Smooth muscle cell (in vitro differentiated cells): ENCODE results near the gene PUS7L. TPM values are rescaled to one million over a fixed set of nuclear protein-coding genes. Genes with fewer than 3 reads are reported as not detected.
"Not testable (repeated sequence)": the region's sequence is repeated elsewhere in the genome, so short reads cannot be mapped to it uniquely, and the experiment has no call there.

ENCODE experiments used
- DNase-seq: peaks from one replicate; lab custom pipeline; 2025; ENCODE audit not compliant: unreplicated experiment; lab: John Stamatoyannopoulos, UW
- H2AFZ ChIP-seq: fragments of 200-600 bp; sonication (generic); 2 replicates; pipeline ENCODE4 v1.6.0; 2016; ENCODE audit warnings: antibody characterized with exemption, low read depth, mild to moderate bottlenecking
- H3F3A ChIP-seq: fragments of 200-600 bp; sonication (generic); 2 replicates; pipeline ENCODE4 v1.6.0; 2017; ENCODE audit warnings: antibody characterized with exemption, low read depth
- H3K27ac ChIP-seq: fragments of 200-600 bp; sonication (generic); 2 replicates; pipeline ENCODE4 v1.5.1; 2016; ENCODE audit warnings: low read depth, mild to moderate bottlenecking
- H3K27me3 ChIP-seq: fragments of 200-600 bp; sonication (generic); 2 replicates; pipeline ENCODE4 v1.6.1; 2016; ENCODE audit warnings: low read depth, mild to moderate bottlenecking
- H3K36me3 ChIP-seq: fragments of 200-600 bp; sonication (generic); 2 replicates; pipeline ENCODE4 v1.5.1; 2016; ENCODE audit warnings: low read depth
- H3K4me1 ChIP-seq: fragments of 200-600 bp; sonication (generic); 2 replicates; pipeline ENCODE4 v1.5.1; 2016; ENCODE audit warnings: low read depth
- H3K4me2 ChIP-seq: fragments of 200-600 bp; sonication (generic); 2 replicates; pipeline ENCODE4 v1.6.0; 2016; ENCODE audit warnings: mild to moderate bottlenecking
- H3K4me3 ChIP-seq: fragments of 200-600 bp; sonication (generic); 2 replicates; pipeline ENCODE4 v1.5.1; 2016; ENCODE audit warnings: mild to moderate bottlenecking
- H3K79me2 ChIP-seq: fragments of 200-600 bp; sonication (generic); 2 replicates; pipeline ENCODE4 v1.6.0; 2016; ENCODE audit warnings: low read depth, mild to moderate bottlenecking
- H3K9ac ChIP-seq: fragments of 200-600 bp; sonication (generic); 2 replicates; pipeline ENCODE4 v1.6.0; 2016; ENCODE audit warnings: low read depth
- H3K9me3 ChIP-seq: fragments of 200-600 bp; sonication (generic); replicated peaks from 2 replicates; pipeline ENCODE4 v1.5.1; 2016; ENCODE audit warnings: low read depth
- H4K20me1 ChIP-seq: fragments of 200-600 bp; sonication (generic); 2 replicates; pipeline ENCODE4 v1.6.0; 2016; ENCODE audit warnings: low read depth
- WGBS: methylation state at CpG from one replicate; pipeline ENCODE4 v1.1.7; 2016; ENCODE audit warnings: low lambda C conversion rate; 5-methylcytosine and 5-hydroxymethylcytosine counted together
- polyA plus RNA-seq: library from polyadenylated mRNA; unstranded; fragments of >200 nt; fragmentation: Nextera tagmentation; extraction: Ambion mirVana; gene quantifications from 2 replicates; pipeline ENCODE4 v1.2.1, GENCODE V29; 2016
- total RNA-seq: library from RNA; depleted of rRNA; stranded (reverse); fragments of >200 nt; gene quantifications from 2 replicates; pipeline ENCODE4 v1.2.3, GENCODE V29; 2014
- TF ChIP-seq, protein P1 (sequence below): fragments of 200-600 bp; sonication (generic); IDR thresholded peaks from 2 replicates; pipeline ENCODE4 v1.5.1; 2017; ENCODE audit warnings: borderline replicate concordance, mild to moderate bottlenecking, antibody characterized with exemption; ENCODE audit not compliant: insufficient read depth, poor library complexity, severe bottlenecking

PUS7L gene
- total and polyA plus RNA-seq, 2 experiments from 2014 or later: 16.9 to 24.3 TPM

DNA sequence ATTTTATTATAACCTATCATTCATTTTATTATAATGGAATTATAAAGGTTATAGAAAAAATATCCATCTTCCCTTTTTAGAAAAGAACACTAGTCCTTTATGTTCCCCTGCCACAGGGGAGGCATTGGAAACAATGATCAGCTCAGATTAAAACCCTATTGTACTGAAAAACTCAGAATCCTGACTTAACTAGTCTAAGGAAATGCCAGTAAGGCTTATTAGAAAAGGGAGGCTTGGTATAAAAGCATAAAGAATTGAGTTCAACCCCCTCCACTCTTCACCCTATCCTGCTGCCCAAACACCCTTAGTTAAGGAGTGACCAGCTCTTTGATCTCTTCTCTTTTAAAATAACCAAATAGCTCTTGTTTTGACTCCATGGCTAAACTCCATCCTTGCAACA is 36.0 kb downstream of the PUS7L start:
- Histone ChIP-seq H3K4me1 (peaks cover 21% of the 10 kb centered on the region), H3K9ac (no peak overlapping the region), H3K36me3 (no peaks in the 10 kb centered on the region), H3F3A (no peaks in the 10 kb centered on the region), H3K4me3 (no peak overlapping the region), H3K79me2 (no peaks in the 10 kb centered on the region), H2AFZ (no peak overlapping the region), H4K20me1 (no peaks in the 10 kb centered on the region), H3K4me2 (no peak overlapping the region), H3K9me3 (no peaks in the 10 kb centered on the region), H3K27ac (no peak overlapping the region), H3K27me3 (no peaks in the 10 kb centered on the region)
- DNase-seq: no peak
- TF ChIP-seq, protein P1, sequence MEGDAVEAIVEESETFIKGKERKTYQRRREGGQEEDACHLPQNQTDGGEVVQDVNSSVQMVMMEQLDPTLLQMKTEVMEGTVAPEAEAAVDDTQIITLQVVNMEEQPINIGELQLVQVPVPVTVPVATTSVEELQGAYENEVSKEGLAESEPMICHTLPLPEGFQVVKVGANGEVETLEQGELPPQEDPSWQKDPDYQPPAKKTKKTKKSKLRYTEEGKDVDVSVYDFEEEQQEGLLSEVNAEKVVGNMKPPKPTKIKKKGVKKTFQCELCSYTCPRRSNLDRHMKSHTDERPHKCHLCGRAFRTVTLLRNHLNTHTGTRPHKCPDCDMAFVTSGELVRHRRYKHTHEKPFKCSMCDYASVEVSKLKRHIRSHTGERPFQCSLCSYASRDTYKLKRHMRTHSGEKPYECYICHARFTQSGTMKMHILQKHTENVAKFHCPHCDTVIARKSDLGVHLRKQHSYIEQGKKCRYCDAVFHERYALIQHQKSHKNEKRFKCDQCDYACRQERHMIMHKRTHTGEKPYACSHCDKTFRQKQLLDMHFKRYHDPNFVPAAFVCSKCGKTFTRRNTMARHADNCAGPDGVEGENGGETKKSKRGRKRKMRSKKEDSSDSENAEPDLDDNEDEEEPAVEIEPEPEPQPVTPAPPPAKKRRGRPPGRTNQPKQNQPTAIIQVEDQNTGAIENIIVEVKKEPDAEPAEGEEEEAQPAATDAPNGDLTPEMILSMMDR: no peak

DNA sequence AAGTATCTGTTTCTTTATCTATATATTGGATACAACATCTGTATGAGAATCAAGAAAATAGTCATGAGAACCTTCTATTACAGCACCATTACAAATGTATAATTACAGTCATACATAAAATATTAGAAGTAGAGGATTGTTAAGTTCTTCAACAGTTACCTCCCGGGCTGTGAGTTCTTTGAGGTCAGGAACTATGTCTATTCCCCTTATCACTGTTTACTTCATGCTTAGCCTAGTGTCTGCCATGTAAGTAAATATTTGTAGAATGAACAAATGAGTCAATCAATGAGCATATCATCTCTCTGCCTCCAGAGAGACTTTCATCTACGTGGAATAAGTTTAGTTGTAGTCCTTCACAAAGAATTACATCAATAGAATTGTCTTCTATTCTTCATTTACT is 47.2 kb downstream of the PUS7L start:
- H3K36me3 ChIP-seq: no peaks in the 10 kb centered on the region
- no peak overlapping the region for H3K4me2 ChIP-seq
- H3F3A ChIP-seq: no peaks in the 10 kb centered on the region
- H2AFZ ChIP-seq: no peak overlapping the region
- no peaks in the 10 kb centered on the region for H3K27me3 ChIP-seq
- H3K27ac ChIP-seq: no peak overlapping the region
- DNase-seq: no peak
- TF ChIP-seq, protein P1: no peak
- H3K79me2 ChIP-seq: no peaks in the 10 kb centered on the region
- H3K4me3 ChIP-seq: no peak overlapping the region
- no peak overlapping the region for H3K9ac ChIP-seq
- no peaks in the 10 kb centered on the region for H3K4me1 ChIP-seq
- WGBS: 45% methylated on average over 2 of the region's 2 CpGs
- no peaks in the 10 kb centered on the region for H4K20me1 ChIP-seq
- H3K9me3 ChIP-seq: peaks cover 5% of the 10 kb centered on the region

DNA sequence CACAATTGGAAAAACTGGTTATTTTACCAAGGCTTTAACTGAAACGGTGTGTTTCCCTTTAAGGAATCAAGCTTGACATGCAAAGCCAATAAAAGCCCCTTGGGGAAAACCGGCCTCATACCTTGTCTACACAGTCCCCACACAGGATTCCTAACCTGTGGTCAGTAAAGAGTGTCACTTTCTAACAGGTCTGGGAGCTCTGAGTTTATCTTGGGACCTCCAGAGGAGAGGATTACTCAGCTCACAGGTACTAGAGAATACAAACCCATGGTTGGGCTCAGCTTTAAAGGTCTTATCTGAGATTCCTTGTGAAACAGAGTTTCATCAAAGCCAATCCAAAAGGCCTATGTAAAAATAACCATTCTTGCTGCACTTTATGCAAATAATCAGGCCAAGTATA is 54.8 kb downstream of the PUS7L start:
- not testable (repeated sequence) for H3K79me2 ChIP-seq, H3K27ac ChIP-seq, H3F3A ChIP-seq, H3K4me3 ChIP-seq, H3K9me3 ChIP-seq, H2AFZ ChIP-seq, H3K36me3 ChIP-seq, H4K20me1 ChIP-seq, DNase-seq, H3K4me2 ChIP-seq, H3K9ac ChIP-seq, H3K4me1 ChIP-seq, H3K27me3 ChIP-seq
- 36% methylated on average over 2 of the region's 2 CpGs for WGBS

DNA sequence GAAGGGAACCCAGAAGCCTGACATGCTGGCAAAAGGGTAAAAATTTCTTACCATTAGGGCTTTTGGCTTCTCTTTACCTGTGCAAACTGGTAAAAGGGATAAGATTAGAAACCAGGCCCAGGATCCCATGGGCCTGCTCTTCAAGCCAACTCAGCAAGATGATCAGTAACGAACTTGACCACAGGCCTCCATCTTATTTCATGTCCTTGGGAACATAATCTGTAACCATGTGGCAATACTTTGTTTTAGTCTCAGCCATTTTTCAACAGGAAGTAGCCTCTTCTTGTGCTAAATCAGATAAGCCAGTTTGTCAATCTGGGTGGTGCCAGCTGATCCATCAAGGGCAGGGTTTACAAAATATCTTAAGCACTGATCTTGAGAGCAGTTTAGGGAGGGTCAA is 57.4 kb downstream of the PUS7L start:
- H3F3A ChIP-seq, H3K27me3 ChIP-seq, H3K4me1 ChIP-seq, H3K79me2 ChIP-seq, DNase-seq, H4K20me1 ChIP-seq, H3K9me3 ChIP-seq, H3K9ac ChIP-seq, H3K36me3 ChIP-seq, H3K4me2 ChIP-seq, H3K27ac ChIP-seq, H2AFZ ChIP-seq, H3K4me3 ChIP-seq: not testable (repeated sequence)
- WGBS: 92% methylated on average over 1 of the region's 1 CpG

DNA sequence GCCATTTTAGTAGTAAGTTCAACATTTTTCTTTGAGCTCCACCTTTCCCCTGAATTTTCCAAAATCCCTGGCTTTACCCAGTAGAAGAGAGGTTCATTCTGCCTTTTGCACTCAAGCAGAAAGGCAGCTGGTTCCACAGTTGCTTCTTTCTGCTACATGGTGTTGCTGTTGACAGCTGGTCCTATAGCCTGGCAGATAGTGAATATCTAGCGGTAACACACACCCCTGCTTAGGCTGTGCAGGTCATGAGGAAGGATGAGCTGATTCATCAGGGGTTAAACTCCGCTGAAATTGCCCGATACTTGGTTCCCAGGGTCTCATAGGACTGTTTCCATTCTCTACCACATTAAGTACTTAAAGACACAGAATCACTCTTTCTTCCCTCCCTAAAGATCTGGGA is 62.4 kb downstream of the PUS7L start:
- no peaks in the 10 kb centered on the region for H3K9me3 ChIP-seq
- 31% methylated on average over 3 of the region's 3 CpGs for WGBS
- no peak overlapping the region for H3K9ac ChIP-seq
- no peak overlapping the region for H3K4me3 ChIP-seq
- H3K4me1 ChIP-seq: peaks cover 4% of the 10 kb centered on the region
- H3K36me3 ChIP-seq: no peaks in the 10 kb centered on the region
- H3F3A ChIP-seq: no peaks in the 10 kb centered on the region
- no peaks in the 10 kb centered on the region for H4K20me1 ChIP-seq
- H3K27ac ChIP-seq: no peak overlapping the region
- DNase-seq: no peak
- TF ChIP-seq, protein P1: no peak
- peak overlapping the region; percentile 62 for H2AFZ ChIP-seq
- H3K27me3 ChIP-seq: no peaks in the 10 kb centered on the region
- H3K79me2 ChIP-seq: no peaks in the 10 kb centered on the region
- H3K4me2 ChIP-seq: no peak overlapping the region
